GM19463 (cell line): ENCODE measurements around the gene CPE.
"Not testable (repeated sequence)": the region's sequence is repeated elsewhere in the genome, so short reads cannot be mapped to it uniquely, and the experiment has no call there.

ENCODE experiments used
- ATAC-seq: cut with Tn5 transposase; IDR thresholded peaks from one replicate; pipeline ENCODE4 v1.9.1; 2021; ENCODE audit warnings: mild to moderate bottlenecking, moderate library complexity; ENCODE audit not compliant: unreplicated experiment

Gene CPE

GRCh38 chr4:165403048-165403447, 24.2 kb downstream of the CPE start:
- ATAC-seq: no peak

GRCh38 chr4:165403637-165404036, 24.8 kb downstream of the CPE start:
- no peak for ATAC-seq

GRCh38 chr4:165404080-165404479, 25.3 kb downstream of the CPE start:
- ATAC-seq: no peak

- no peak for ATAC-seq
Measured at GRCh38 chr4:165404696-165405095, 25.9 kb downstream of the CPE start.

GRCh38 chr4:165410214-165410613, 31.4 kb downstream of the CPE start:
- no peak for ATAC-seq

GRCh38 chr4:165415910-165416309, 37.1 kb downstream of the CPE start:
- ATAC-seq: no peak

GRCh38 chr4:165418073-165418472, 39.3 kb downstream of the CPE start:
- ATAC-seq: no peak

GRCh38 chr4:165425629-165426028, 46.8 kb downstream of the CPE start:
- no peak for ATAC-seq

GRCh38 chr4:165426331-165426730, 47.5 kb downstream of the CPE start:
- no peak for ATAC-seq

- no peak for ATAC-seq
Measured at GRCh38 chr4:165426823-165427222, 48.0 kb downstream of the CPE start.

GRCh38 chr4:165428957-165429356, 50.1 kb downstream of the CPE start:
- ATAC-seq: no peak

GRCh38 chr4:165433529-165433928, 54.7 kb downstream of the CPE start:
- ATAC-seq: no peak

GRCh38 chr4:165437691-165438090, 58.9 kb downstream of the CPE start:
- ATAC-seq: no peak

GRCh38 chr4:165439344-165439743, 60.5 kb downstream of the CPE start:
- no peak for ATAC-seq

GRCh38 chr4:165439981-165440380, 61.2 kb downstream of the CPE start:
- ATAC-seq: no peak

GRCh38 chr4:165440415-165441158, 61.8 kb downstream of the CPE start:
- no peak for ATAC-seq

GRCh38 chr4:165443276-165443675, 64.5 kb downstream of the CPE start:
- no peak for ATAC-seq

GRCh38 chr4:165448700-165449099, 69.9 kb downstream of the CPE start:
- no peak for ATAC-seq

GRCh38 chr4:165449333-165449732, 70.5 kb downstream of the CPE start:
- no peak for ATAC-seq

GRCh38 chr4:165450871-165451270, 72.1 kb downstream of the CPE start:
- no peak for ATAC-seq

- not testable (repeated sequence) for ATAC-seq
Measured at GRCh38 chr4:165453140-165453539, 74.3 kb downstream of the CPE start.

GRCh38 chr4:165454426-165454825, 75.6 kb downstream of the CPE start:
- ATAC-seq: no peak

GRCh38 chr4:165457793-165458192, 79.0 kb downstream of the CPE start:
- no peak for ATAC-seq
